Osteoblast (primary cell): ENCODE results near the gene FGF12. TPM values are rescaled to one million over a fixed set of nuclear protein-coding genes. Genes with fewer than 3 reads are reported as not detected.

Source experiments
- DNase-seq: peaks from one replicate; pipeline ENCODE4 v3.0.0; 2011; ENCODE audit warnings: low spot score, mixed read lengths; ENCODE audit not compliant: insufficient read length; ENCODE audit errors: missing footprints
- H2AFZ ChIP-seq: 2 replicates; pipeline ENCODE4 v1.6.0; 2011; ENCODE audit warnings: mild to moderate bottlenecking, low read length
- H3K27ac ChIP-seq: 2 replicates; pipeline ENCODE4 v1.5.1; 2011; ENCODE audit warnings: mild to moderate bottlenecking, low read depth, low read length, moderate library complexity
- H3K27me3 ChIP-seq: 2 replicates; pipeline ENCODE4 v1.6.0; 2012; ENCODE audit warnings: mild to moderate bottlenecking, control low read depth, inconsistent platforms, low read length, moderate library complexity; ENCODE audit not compliant: insufficient read depth
- H3K36me3 ChIP-seq: 2 replicates; pipeline ENCODE4 v1.5.1; 2011; ENCODE audit warnings: mild to moderate bottlenecking, low read length, control low read depth, moderate library complexity; ENCODE audit not compliant: insufficient read depth
- H3K4me1 ChIP-seq: 2 replicates; pipeline ENCODE4 v1.5.1; 2011; ENCODE audit warnings: mild to moderate bottlenecking, low read length, control low read depth, moderate library complexity; ENCODE audit not compliant: insufficient read depth
- H3K4me2 ChIP-seq: 2 replicates; pipeline ENCODE4 v1.6.0; 2011; ENCODE audit warnings: mild to moderate bottlenecking, low read length; ENCODE audit not compliant: insufficient read depth
- H3K4me3 ChIP-seq: fragments of 200-600 bp; sonication (generic); 3 replicates; pipeline ENCODE4 v1.5.1; 2012; ENCODE audit warnings: mild to moderate bottlenecking, low read length, inconsistent platforms; ENCODE audit not compliant: insufficient read depth
- H3K79me2 ChIP-seq: 2 replicates; pipeline ENCODE4 v1.6.0; 2012; ENCODE audit warnings: mild to moderate bottlenecking, low read length, control low read depth, inconsistent platforms; ENCODE audit not compliant: insufficient read depth
- H3K9me3 ChIP-seq: 2 replicates; pipeline ENCODE4 v1.5.1; 2011; ENCODE audit warnings: low read depth, low read length, control low read depth
- H4K20me1 ChIP-seq: 2 replicates; pipeline ENCODE4 v1.6.0; 2012; ENCODE audit warnings: mild to moderate bottlenecking, low read length, control low read depth; ENCODE audit not compliant: insufficient read depth
- CTCF ChIP-seq: IDR thresholded peaks from 2 replicates; pipeline ENCODE4 v1.5.1; 2011; ENCODE audit warnings: mild to moderate bottlenecking, low read depth, low read length, moderate library complexity; ENCODE audit errors: extremely low read depth
- total RNA-seq: library from RNA; depleted of rRNA; stranded (reverse); fragments of >200 nt; gene quantifications from 2 replicates; pipeline ENCODE4 v1.2.3, GENCODE V29; 2012

The FGF12 gene
- total RNA-seq, 1 donor: not detected

DNA sequence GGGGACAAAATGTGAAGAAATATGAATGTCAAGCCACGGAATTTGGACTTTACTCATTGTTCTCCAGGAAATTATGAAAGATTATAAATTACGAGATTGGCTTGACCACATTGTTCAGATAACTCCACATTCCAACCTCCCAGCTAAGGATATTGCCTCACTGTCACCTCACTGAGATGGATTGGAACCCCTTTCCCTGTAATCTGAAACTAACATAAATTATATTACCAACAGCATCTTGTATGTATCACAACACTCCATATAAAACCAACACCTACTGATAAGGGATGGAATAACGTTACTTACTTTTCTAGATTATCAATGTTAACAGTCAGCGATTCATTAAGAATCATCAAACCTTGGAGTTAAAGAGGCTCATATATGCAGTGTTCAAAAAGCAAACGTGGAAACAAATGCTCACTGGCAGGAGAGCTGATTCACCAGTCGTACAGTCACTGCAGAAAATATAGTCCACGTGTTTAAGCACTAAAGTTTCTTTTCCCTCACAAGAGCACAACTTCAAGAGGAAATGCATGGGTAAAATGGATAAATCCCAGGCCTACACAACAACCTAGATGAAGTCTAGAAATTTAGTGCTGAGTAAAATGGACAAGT, 451.5 kb downstream of the FGF12 start:
- Histone ChIP-seq H3K27me3 (no peaks in the 10 kb centered on the region), H3K4me3 (no peak overlapping the region), H4K20me1 (no peaks in the 10 kb centered on the region), H3K27ac (no peak overlapping the region), H3K36me3 (no peaks in the 10 kb centered on the region), H2AFZ (no peak overlapping the region), H3K79me2 (no peaks in the 10 kb centered on the region), H3K4me1 (no peaks in the 10 kb centered on the region), H3K4me2 (no peak overlapping the region), H3K9me3 (no peaks in the 10 kb centered on the region)
- DNase-seq: no peak
- no peak for TF ChIP-seq CTCF

- Histone ChIP-seq H3K27ac (no peak overlapping the region), H3K9me3 (no peaks in the 10 kb centered on the region), H3K79me2 (no peaks in the 10 kb centered on the region), H2AFZ (no peak overlapping the region), H3K4me3 (no peak overlapping the region), H3K4me2 (no peak overlapping the region), H3K4me1 (no peaks in the 10 kb centered on the region), H4K20me1 (no peaks in the 10 kb centered on the region), H3K36me3 (no peaks in the 10 kb centered on the region), H3K27me3 (no peaks in the 10 kb centered on the region)
- no peak for TF ChIP-seq CTCF
- DNase-seq: no peak
Observed at GRCh38 chr3:192273697-192274010, 453.7 kb downstream of the FGF12 start.

DNA sequence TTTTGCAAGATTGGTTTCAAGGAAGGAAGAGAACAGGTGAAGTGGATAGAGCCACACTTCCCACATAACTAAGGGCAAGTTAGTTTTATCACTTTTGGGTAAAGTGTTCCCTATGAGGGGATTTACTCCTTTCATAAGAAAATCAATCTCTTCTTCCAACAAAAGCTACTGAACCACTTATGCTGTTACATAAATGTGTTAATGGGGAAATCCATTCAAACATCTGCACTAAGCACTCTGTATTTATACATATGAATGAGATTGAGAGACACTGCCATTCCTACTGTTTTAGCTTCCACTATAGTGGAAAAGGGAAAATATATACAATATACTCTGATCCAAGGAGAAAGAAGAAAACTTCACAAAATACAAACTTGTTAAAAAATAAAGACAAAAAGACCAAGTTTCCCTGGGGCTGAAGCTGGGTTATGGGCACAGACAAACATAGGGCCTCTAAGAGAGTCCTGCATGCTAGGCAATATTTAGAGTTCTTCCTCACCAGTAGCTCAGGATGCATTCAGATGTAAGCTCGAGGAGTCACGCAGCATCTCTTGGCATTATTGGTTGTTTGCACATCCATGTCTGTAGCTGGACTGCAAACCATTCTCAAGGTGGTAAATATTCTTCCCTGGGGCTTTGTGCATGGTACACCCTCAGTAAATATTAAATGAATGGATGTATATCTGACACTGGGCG, 454.2 kb downstream of the FGF12 start:
- no peaks in the 10 kb centered on the region for H3K27me3 ChIP-seq
- no peak overlapping the region for H3K4me3 ChIP-seq
- H3K27ac ChIP-seq: no peak overlapping the region
- H3K79me2 ChIP-seq: no peaks in the 10 kb centered on the region
- H3K4me1 ChIP-seq: no peaks in the 10 kb centered on the region
- no peak overlapping the region for H3K4me2 ChIP-seq
- H3K36me3 ChIP-seq: no peaks in the 10 kb centered on the region
- DNase-seq: no peak
- H4K20me1 ChIP-seq: no peaks in the 10 kb centered on the region
- no peaks in the 10 kb centered on the region for H3K9me3 ChIP-seq
- no peak for TF ChIP-seq CTCF
- H2AFZ ChIP-seq: no peak overlapping the region

DNA sequence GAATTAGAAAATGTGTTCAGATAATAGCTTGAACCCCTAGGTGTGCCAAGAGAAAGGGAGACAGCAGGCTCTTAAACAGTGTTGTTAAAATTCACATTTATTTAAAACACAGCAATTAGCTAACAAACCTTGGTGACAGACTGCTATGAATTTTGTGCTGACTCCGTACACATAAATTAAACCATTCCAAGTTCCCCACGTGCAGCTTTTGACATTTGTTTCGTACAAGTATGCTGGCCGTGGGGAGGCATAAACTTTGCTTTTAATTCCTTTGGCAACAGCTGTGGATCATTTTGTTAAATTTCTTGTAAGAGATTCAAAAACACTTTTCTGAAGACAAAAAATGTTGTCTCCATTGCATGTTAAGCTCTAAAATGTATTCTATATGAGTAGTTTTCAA, 465.3 kb downstream of the FGF12 start:
- DNase-seq: no peak
- Histone ChIP-seq H2AFZ (no peak overlapping the region), H3K27me3 (no peaks in the 10 kb centered on the region), H3K79me2 (no peaks in the 10 kb centered on the region), H3K4me2 (no peak overlapping the region), H3K4me1 (no peaks in the 10 kb centered on the region), H3K4me3 (no peak overlapping the region), H4K20me1 (no peaks in the 10 kb centered on the region), H3K36me3 (no peaks in the 10 kb centered on the region), H3K27ac (no peak overlapping the region), H3K9me3 (no peaks in the 10 kb centered on the region)
- no peak for TF ChIP-seq CTCF
